ENCODE data around the gene DDX10. TPM values are rescaled to one million over a fixed set of nuclear protein-coding genes. Genes with fewer than 3 reads are reported as not detected.

The DDX10 gene
- polyA plus RNA-seq, 1 of the 3 experiments (the other 2 are of a cell fraction): 35.8 TPM

DNA sequence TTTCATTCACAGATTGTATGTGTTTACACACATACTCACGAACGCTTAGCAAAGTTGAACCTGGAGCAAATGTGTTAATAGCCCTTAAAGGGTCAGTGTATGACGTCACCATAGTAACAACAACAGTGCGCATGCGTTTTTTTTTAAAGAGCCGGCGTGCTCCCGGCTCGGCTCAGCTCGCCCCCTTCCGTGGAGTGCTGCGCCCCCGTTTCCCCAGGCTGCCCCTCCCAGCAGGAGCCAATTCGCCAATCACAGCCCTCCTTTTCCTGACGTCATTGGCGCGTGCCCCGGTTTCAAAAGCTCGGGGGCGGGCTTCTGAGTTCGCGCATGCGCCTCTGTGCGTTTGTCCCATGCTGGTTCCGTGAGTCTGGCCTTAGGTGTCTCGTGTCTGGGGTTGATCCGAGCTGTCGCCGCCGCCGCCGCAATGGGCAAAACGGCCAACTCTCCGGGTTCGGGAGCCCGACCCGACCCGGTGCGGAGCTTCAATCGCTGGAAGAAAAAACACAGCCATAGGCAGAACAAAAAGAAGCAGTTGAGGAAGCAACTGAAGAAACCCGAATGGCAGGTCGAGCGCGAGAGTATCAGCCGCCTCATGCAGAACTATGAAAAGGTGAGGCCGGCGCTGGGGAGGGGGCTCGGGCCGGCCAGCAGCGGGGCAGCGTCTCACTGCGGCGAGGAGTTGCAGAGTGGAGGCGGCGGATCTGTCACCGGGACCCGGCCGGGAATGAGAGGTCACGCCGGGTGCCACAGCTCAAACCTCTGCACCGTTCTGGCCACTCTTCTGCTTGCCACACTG, at the start of gene DDX10 (continued):
- TF ChIP-seq RXRA (IDR thresholded peaks at IDR 0.05; ENCODE audit: borderline replicate concordance, low read depth) (no peak), TEAD4 (IDR thresholded peaks at IDR 0.05; ENCODE audit: borderline replicate concordance, insufficient read depth) (no peak), GABPA (IDR thresholded peaks at IDR 0.05; ENCODE audit: low read depth) (peak; percentile 83), IRF3 (IDR thresholded peaks at IDR 0.05; ENCODE audit: low read depth, low read length) (no peak), EP300 (IDR thresholded peaks at IDR 0.05; ENCODE audit: borderline replicate concordance in 1 of 2, low read depth in 1 of 2, low read length in 1 of 2) (no peak), TCF12 (IDR thresholded peaks at IDR 0.05) (no peak), JUND (IDR thresholded peaks at IDR 0.05) (no peak), YY1 (IDR thresholded peaks at IDR 0.05; ENCODE audit: low read depth) (no peak), TAF1 (IDR thresholded peaks at IDR 0.05; ENCODE audit: borderline replicate concordance, low read depth, low read length) (no peak)
- TF ChIP-seq, protein P1, sequence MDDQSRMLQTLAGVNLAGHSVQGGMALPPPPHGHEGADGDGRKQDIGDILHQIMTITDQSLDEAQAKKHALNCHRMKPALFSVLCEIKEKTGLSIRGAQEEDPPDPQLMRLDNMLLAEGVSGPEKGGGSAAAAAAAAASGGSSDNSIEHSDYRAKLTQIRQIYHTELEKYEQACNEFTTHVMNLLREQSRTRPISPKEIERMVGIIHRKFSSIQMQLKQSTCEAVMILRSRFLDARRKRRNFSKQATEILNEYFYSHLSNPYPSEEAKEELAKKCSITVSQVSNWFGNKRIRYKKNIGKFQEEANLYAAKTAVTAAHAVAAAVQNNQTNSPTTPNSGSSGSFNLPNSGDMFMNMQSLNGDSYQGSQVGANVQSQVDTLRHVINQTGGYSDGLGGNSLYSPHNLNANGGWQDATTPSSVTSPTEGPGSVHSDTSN (IDR thresholded peaks at IDR 0.05): no peak

GRCh38 chr11:108616549-108616948, 48.3 kb upstream of the DDX10 start:
- H3K4me3 ChIP-seq (ENCODE audit: low read depth in 2 of 2, low read length in 1 of 2): no peak overlapping the region
- no peaks in the 10 kb centered on the region for H3K27me3 ChIP-seq (ENCODE audit: insufficient read depth)
- H3K9ac ChIP-seq: peak overlapping the region; percentile 25; the same call in 1 of the 2 replicates
- no peaks in the 10 kb centered on the region for H3K9me2 ChIP-seq
- H3K4me1 ChIP-seq (ENCODE audit: control insufficient read depth in 1 of 2, insufficient read depth in 2 of 2, low read depth in 1 of 2, low read length in 1 of 2): peaks cover 0 to 3% of the 10 kb centered on the region in 2 experiments; a peak in 2 of 4 replicates
- no peak for DNase-seq
- peak overlapping the region in 1 of 2 experiments; percentile 65; a peak in 2 of 4 replicates for H3K27ac ChIP-seq (ENCODE audit: low read depth in 2 of 2, low read length in 1 of 2)
- 39% methylated on average over 3 of the region's 3 CpGs for WGBS (ENCODE audit: low lambda C conversion rate)
- H3K9me3 ChIP-seq: no peaks in the 10 kb centered on the region
- POLR2A ChIA-PET: no interaction called here
- H3F3A ChIP-seq (replicated peaks; ENCODE audit: insufficient read depth): no peaks in the 10 kb centered on the region
- no peaks in the 10 kb centered on the region for H3K79me2 ChIP-seq (ENCODE audit: insufficient read depth)
- no peaks in the 10 kb centered on the region for H4K20me1 ChIP-seq (ENCODE audit: insufficient read depth)
- H3K4me2 ChIP-seq: no peak overlapping the region
- CTCF ChIA-PET: interaction anchor here (1.3 kb wide), 1 partner anchor 32 kb away, joined by 3 read pairs; no protein-coding TSS in a partner anchor
- no peaks in the 10 kb centered on the region for H3K36me3 ChIP-seq (replicated peaks in 1 of 2; ENCODE audit: control insufficient read depth in 1 of 2, insufficient read depth in 2 of 2, low read length in 1 of 2)
- H2AFZ ChIP-seq (ENCODE audit: low read depth): no peak overlapping the region; the same call in 1 of the 2 replicates
- TF ChIP-seq NFIC (IDR thresholded peaks at IDR 0.05; ENCODE audit: borderline replicate concordance): peak; percentile 9; the same call in 1 of the 2 replicates
- no peak for TF ChIP-seq SMC3 (IDR thresholded peaks at IDR 0.05; ENCODE audit: low read depth, low read length)
- TF ChIP-seq USF2 (IDR thresholded peaks at IDR 0.05; ENCODE audit: borderline replicate concordance, low read depth, low read length): no peak
- TF ChIP-seq JUND (IDR thresholded peaks at IDR 0.05): peak; percentile 62
- no peak for TF ChIP-seq IRF3 (IDR thresholded peaks at IDR 0.05; ENCODE audit: low read depth, low read length)
- no peak for TF ChIP-seq ELF1 (IDR thresholded peaks at IDR 0.05)
- no peak for TF ChIP-seq REST (IDR thresholded peaks at IDR 0.05; ENCODE audit: low read depth, low read length)
- no peak for TF ChIP-seq RXRA (IDR thresholded peaks at IDR 0.05; ENCODE audit: borderline replicate concordance, low read depth)
- TF ChIP-seq TCF12 (IDR thresholded peaks at IDR 0.05): peak; percentile 40; the same call in 1 of the 2 replicates
- TF ChIP-seq FOSL2 (IDR thresholded peaks at IDR 0.05; ENCODE audit: borderline replicate concordance, low read depth): peak; percentile 82
- no peak for TF ChIP-seq MXI1 (IDR thresholded peaks at IDR 0.05; ENCODE audit: low read depth, low read length)
- TF ChIP-seq, protein P2, sequence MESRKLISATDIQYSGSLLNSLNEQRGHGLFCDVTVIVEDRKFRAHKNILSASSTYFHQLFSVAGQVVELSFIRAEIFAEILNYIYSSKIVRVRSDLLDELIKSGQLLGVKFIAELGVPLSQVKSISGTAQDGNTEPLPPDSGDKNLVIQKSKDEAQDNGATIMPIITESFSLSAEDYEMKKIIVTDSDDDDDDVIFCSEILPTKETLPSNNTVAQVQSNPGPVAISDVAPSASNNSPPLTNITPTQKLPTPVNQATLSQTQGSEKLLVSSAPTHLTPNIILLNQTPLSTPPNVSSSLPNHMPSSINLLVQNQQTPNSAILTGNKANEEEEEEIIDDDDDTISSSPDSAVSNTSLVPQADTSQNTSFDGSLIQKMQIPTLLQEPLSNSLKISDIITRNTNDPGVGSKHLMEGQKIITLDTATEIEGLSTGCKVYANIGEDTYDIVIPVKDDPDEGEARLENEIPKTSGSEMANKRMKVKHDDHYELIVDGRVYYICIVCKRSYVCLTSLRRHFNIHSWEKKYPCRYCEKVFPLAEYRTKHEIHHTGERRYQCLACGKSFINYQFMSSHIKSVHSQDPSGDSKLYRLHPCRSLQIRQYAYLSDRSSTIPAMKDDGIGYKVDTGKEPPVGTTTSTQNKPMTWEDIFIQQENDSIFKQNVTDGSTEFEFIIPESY (IDR thresholded peaks at IDR 0.05; ENCODE audit: borderline replicate concordance, low read depth): no peak
- no peak for TF ChIP-seq FOXJ3 (CRISPR knock-in tag; IDR thresholded peaks at IDR 0.05)
- TF ChIP-seq TEAD4 (IDR thresholded peaks at IDR 0.05; ENCODE audit: borderline replicate concordance, insufficient read depth): peak; percentile 50; the same call in 1 of the 2 replicates
- TF ChIP-seq EP300 (IDR thresholded peaks at IDR 0.05; ENCODE audit: borderline replicate concordance in 1 of 2, low read depth in 1 of 2, low read length in 1 of 2): peak in 1 of 2 experiments; percentile 49; a peak in 1 of 4 replicates

Measured in SK-N-SH (cell line).